ENCODE results near the gene SCRN2. TPM values are rescaled to one million over a fixed set of nuclear protein-coding genes. Genes with fewer than 3 reads are reported as not detected.

Gene SCRN2
- total and polyA plus RNA-seq, 2 of the 13 experiments (the other 11 are each of a cell fraction or from before 2014, with no cell fraction given): 21.7 to 29.5 TPM

DNA sequence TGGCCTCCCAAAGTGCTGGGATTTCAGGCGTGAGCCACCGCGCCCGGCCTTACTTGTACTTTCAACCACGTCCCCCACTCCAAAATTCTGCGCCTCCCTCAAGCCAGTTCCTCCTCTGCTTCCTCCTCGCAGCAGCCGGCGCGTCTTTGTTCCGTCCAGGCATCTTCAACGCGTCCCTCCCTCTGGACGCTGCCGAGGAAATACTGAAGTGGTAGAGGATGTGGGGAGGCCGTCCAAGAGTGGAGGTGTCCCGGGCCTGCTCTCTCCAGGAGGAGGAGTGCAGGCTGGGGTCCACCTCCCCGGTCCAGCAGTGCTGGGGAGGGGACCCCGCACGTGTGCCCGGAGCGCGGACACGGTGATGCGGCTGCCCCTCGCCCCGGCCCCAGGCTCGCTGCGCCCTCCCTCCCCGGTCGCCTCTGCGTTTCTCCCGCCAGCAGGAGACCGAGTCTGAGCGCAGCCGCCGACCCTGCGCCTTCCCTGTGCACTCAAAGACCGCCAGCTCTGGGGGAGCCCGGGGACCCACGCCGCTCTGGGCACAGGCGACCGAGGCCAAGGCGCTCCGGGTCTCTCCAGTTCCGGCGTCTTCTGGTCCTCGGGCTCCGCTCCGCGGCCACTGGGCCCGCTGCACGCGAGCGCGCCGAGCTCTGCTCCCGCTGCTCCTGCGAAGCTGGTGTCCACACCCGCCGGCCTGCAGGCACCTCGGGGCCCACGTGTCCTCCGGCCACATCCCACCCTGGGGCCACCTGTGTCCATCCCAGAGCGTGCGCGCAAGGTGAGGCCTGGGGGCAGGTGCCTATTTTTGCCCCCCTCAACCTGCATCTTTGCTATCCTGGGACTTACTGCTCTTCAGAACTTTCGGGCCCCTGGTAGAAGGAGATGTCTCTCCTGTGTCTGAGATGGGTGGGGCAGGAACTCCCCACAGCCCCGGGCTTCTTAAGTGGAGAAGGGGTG lies 51.2 kb downstream of the SCRN2 start (continued):
- TF ChIP-seq, protein P1, sequence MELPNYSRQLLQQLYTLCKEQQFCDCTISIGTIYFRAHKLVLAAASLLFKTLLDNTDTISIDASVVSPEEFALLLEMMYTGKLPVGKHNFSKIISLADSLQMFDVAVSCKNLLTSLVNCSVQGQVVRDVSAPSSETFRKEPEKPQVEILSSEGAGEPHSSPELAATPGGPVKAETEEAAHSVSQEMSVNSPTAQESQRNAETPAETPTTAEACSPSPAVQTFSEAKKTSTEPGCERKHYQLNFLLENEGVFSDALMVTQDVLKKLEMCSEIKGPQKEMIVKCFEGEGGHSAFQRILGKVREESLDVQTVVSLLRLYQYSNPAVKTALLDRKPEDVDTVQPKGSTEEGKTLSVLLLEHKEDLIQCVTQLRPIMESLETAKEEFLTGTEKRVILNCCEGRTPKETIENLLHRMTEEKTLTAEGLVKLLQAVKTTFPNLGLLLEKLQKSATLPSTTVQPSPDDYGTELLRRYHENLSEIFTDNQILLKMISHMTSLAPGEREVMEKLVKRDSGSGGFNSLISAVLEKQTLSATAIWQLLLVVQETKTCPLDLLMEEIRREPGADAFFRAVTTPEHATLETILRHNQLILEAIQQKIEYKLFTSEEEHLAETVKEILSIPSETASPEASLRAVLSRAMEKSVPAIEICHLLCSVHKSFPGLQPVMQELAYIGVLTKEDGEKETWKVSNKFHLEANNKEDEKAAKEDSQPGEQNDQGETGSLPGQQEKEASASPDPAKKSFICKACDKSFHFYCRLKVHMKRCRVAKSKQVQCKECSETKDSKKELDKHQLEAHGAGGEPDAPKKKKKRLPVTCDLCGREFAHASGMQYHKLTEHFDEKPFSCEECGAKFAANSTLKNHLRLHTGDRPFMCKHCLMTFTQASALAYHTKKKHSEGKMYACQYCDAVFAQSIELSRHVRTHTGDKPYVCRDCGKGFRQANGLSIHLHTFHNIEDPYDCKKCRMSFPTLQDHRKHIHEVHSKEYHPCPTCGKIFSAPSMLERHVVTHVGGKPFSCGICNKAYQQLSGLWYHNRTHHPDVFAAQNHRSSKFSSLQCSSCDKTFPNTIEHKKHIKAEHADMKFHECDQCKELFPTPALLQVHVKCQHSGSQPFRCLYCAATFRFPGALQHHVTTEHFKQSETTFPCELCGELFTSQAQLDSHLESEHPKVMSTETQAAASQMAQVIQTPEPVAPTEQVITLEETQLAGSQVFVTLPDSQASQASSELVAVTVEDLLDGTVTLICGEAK (IDR thresholded peaks at IDR 0.05): no peak
- TF ChIP-seq, protein P1 (CRISPR knock-in tag; IDR thresholded peaks at IDR 0.05): no peak
- TF ChIP-seq MTF1 (CRISPR knock-in tag; IDR thresholded peaks at IDR 0.05) (no peak), ZNF879 (CRISPR knock-in tag; IDR thresholded peaks at IDR 0.05) (no peak), MBD4 (IDR thresholded peaks at IDR 0.05; ENCODE audit: borderline replicate concordance, low read length) (no peak), MIER2 (CRISPR knock-in tag; IDR thresholded peaks at IDR 0.05) (no peak), NFE2L1 (CRISPR knock-in tag; IDR thresholded peaks at IDR 0.05; ENCODE audit: borderline replicate concordance) (no peak), SNRNP70 (IDR thresholded peaks at IDR 0.05; ENCODE audit: low read depth, low read length) (no peak), MTF2 (CRISPR knock-in tag; IDR thresholded peaks at IDR 0.05; ENCODE audit: borderline replicate concordance) (no peak; the same call in 1 of the 2 replicates), ZNF776 (CRISPR knock-in tag; IDR thresholded peaks at IDR 0.05) (no peak; the same call in 1 of the 2 replicates), PLRG1 (conservative IDR thresholded peaks at IDR 0.05) (no peak), ZSCAN25 (CRISPR knock-in tag; IDR thresholded peaks at IDR 0.05) (no peak), ZBTB38 (CRISPR knock-in tag; IDR thresholded peaks at IDR 0.05) (no peak), ZNF547 (CRISPR knock-in tag; IDR thresholded peaks at IDR 0.05) (peak; percentile 65; the same call in 1 of the 2 replicates), MED13 (CRISPR knock-in tag; IDR thresholded peaks at IDR 0.05) (no peak), ZNF589 (CRISPR knock-in tag; conservative IDR thresholded peaks at IDR 0.05) (no peak)
- TF ChIP-seq, protein P2, sequence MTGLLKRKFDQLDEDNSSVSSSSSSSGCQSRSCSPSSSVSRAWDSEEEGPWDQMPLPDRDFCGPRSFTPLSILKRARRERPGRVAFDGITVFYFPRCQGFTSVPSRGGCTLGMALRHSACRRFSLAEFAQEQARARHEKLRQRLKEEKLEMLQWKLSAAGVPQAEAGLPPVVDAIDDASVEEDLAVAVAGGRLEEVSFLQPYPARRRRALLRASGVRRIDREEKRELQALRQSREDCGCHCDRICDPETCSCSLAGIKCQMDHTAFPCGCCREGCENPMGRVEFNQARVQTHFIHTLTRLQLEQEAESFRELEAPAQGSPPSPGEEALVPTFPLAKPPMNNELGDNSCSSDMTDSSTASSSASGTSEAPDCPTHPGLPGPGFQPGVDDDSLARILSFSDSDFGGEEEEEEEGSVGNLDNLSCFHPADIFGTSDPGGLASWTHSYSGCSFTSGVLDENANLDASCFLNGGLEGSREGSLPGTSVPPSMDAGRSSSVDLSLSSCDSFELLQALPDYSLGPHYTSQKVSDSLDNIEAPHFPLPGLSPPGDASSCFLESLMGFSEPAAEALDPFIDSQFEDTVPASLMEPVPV (CRISPR knock-in tag; IDR thresholded peaks at IDR 0.05): no peak
- TF ChIP-seq, protein P3, sequence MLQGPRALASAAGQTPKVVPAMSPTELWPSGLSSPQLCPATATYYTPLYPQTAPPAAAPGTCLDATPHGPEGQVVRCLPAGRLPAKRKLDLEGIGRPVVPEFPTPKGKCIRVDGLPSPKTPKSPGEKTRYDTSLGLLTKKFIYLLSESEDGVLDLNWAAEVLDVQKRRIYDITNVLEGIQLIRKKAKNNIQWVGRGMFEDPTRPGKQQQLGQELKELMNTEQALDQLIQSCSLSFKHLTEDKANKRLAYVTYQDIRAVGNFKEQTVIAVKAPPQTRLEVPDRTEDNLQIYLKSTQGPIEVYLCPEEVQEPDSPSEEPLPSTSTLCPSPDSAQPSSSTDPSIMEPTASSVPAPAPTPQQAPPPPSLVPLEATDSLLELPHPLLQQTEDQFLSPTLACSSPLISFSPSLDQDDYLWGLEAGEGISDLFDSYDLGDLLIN (CRISPR knock-in tag; IDR thresholded peaks at IDR 0.05; ENCODE audit: borderline replicate concordance): no peak

Data from HepG2 (cell line).